T-helper 1 cell treated with Interleukin-12 subunit alpha and Interleukin-12 subunit beta and Interleukin-4 antibody, amounts not matched to agents 30 ng/mL and 1 ng/mL, for 36 hours (primary cell): ENCODE measurements around the gene CEND1. TPM values are rescaled to one million over a fixed set of nuclear protein-coding genes. Genes with fewer than 3 reads are reported as not detected.

Experiments
- intact Hi-C: fragments of 100-400 bp; cut with micrococcal nuclease; formaldehyde crosslinking; loops from one replicate; pipeline ENCODE4 v1.15.1; 2024
- total RNA-seq: library from RNA; stranded (reverse); gene quantifications from 2 replicates; pipeline ENCODE4 v1.2.3, GENCODE V29; 2022

CEND1 gene
- total RNA-seq, result 4.0 and 4.1 TPM in 2 replicates

- intact Hi-C loops, result no loop called here
These were observed at the start of gene CEND1 for GRCh38 chr11:789943-790342. Gene CEND1, minus strand, starts transcription at chr11:790090. Its CDS starts 1,514 bp downstream, at chr11:788576.

GRCh38 chr11:839280-839623 lies 49.4 kb upstream of the CEND1 start:
- intact Hi-C loops, result no loop called here

GRCh38 chr11:838441-839279 lies 48.8 kb upstream of the CEND1 start:
- intact Hi-C loops, result no loop called here

GRCh38 chr11:837990-838307 lies 48.1 kb upstream of the CEND1 start:
- intact Hi-C loops, result no loop called here

- intact Hi-C loops, result no loop called here
These were observed 47.5 kb upstream of the CEND1 start for GRCh38 chr11:837189-837989.

GRCh38 chr11:836700-837099 lies 46.8 kb upstream of the CEND1 start:
- intact Hi-C loops, result no loop called here

- intact Hi-C loops, result no loop called here
These were observed 46.4 kb upstream of the CEND1 start for GRCh38 chr11:836274-836673.

- intact Hi-C loops, result no loop called here
These were observed 44.8 kb upstream of the CEND1 start for GRCh38 chr11:834371-835316.

GRCh38 chr11:833849-834311 lies 44.0 kb upstream of the CEND1 start:
- intact Hi-C loops, result no loop called here

GRCh38 chr11:833114-833791 lies 43.4 kb upstream of the CEND1 start:
- intact Hi-C loops, result no loop called here

- intact Hi-C loops, result loop anchor here (1.0 kb wide), 1 partner anchor 10 kb away; the partner anchor contains the start of genes POLR2L and TSPAN4
These were observed 42.7 kb upstream of the CEND1 start, which contains the start of gene CD151 for GRCh38 chr11:832529-833113. Gene CD151, plus strand, starts transcription at chr11:832952. Its CDS starts 3,118 bp downstream, at chr11:836070.

- intact Hi-C loops, result loop anchor here (1.0 kb wide), 1 partner anchor 10 kb away; the partner anchor contains the start of genes POLR2L and TSPAN4
These were observed 42.2 kb upstream of the CEND1 start for GRCh38 chr11:831961-832528.

GRCh38 chr11:831118-831864 lies 41.4 kb upstream of the CEND1 start:
- intact Hi-C loops, result no loop called here

GRCh38 chr11:830295-831117 lies 40.6 kb upstream of the CEND1 start:
- intact Hi-C loops, result loop anchor here (1.0 kb wide), 1 partner anchor 10 kb away; no protein-coding TSS in a partner anchor

GRCh38 chr11:829847-830294 lies 40.0 kb upstream of the CEND1 start:
- intact Hi-C loops, result loop anchor here (1.0 kb wide), 1 partner anchor 10 kb away; no protein-coding TSS in a partner anchor

GRCh38 chr11:829176-829846 lies 39.4 kb upstream of the CEND1 start:
- intact Hi-C loops, result no loop called here

- intact Hi-C loops, result no loop called here
These were observed 38.8 kb upstream of the CEND1 start for GRCh38 chr11:828506-829175.
